Trophoblast cell (in vitro differentiated cells and primary cell): ENCODE results near the gene MYO1A.
"Not testable (repeated sequence)": the region's sequence is repeated elsewhere in the genome, so short reads cannot be mapped to it uniquely, and the experiment has no call there.

Source experiments
- DNase-seq, 2 donors: peaks; one replicate each; pipeline ENCODE4 v3.0.0-alpha.2; 2016
- H2AFZ ChIP-seq: 2 replicates; pipeline ENCODE4 v1.6.1; 2013; ENCODE audit warnings: low read length, moderate library complexity, mild to moderate bottlenecking; ENCODE audit not compliant: insufficient read depth, poor library complexity
- H2AK5ac ChIP-seq: 2 replicates; pipeline ENCODE4 v1.6.1; 2013; ENCODE audit warnings: mild to moderate bottlenecking, low read length
- H2BK120ac ChIP-seq: 2 replicates; pipeline ENCODE4 v1.6.1; 2013; ENCODE audit warnings: low read length, mild to moderate bottlenecking, moderate library complexity; ENCODE audit not compliant: insufficient read depth, poor library complexity
- H2BK12ac ChIP-seq: 2 replicates; pipeline ENCODE4 v1.6.1; 2013; ENCODE audit warnings: mild to moderate bottlenecking, low read length, moderate library complexity
- H2BK5ac ChIP-seq: 2 replicates; pipeline ENCODE4 v1.6.1; 2013; ENCODE audit warnings: low read length, low read depth, moderate library complexity, mild to moderate bottlenecking; ENCODE audit not compliant: poor library complexity
- H3K14ac ChIP-seq: 2 replicates; pipeline ENCODE4 v1.6.1; 2013; ENCODE audit warnings: mild to moderate bottlenecking, low read length
- H3K18ac ChIP-seq: 2 replicates; pipeline ENCODE4 v1.6.1; 2013; ENCODE audit warnings: mild to moderate bottlenecking, low read length
- H3K23ac ChIP-seq: 2 replicates; pipeline ENCODE4 v1.6.1; 2013; ENCODE audit warnings: low read length
- H3K27ac ChIP-seq: 2 replicates; pipeline ENCODE4 v1.5.1; 2013; ENCODE audit warnings: low read depth, mild to moderate bottlenecking, inconsistent platforms, low read length, moderate library complexity
- H3K27me3 ChIP-seq: 2 replicates; pipeline ENCODE4 v1.6.1; 2013; ENCODE audit warnings: inconsistent platforms, mild to moderate bottlenecking, low read length, moderate library complexity; ENCODE audit not compliant: insufficient read depth
- H3K36me3 ChIP-seq, 2 experiments: 1 replicate in 1 of 2; 2 replicates in 1 of 2; pipeline ENCODE4 v1.6.1; 2013; ENCODE audit warnings: low read length in 2 of 2, mild to moderate bottlenecking in 2 of 2, moderate library complexity in 1 of 2; ENCODE audit not compliant: insufficient read depth in 2 of 2, control insufficient read depth in 1 of 2
- H3K4ac ChIP-seq: 2 replicates; pipeline ENCODE4 v1.6.1; 2013; ENCODE audit warnings: low read depth, mild to moderate bottlenecking, low read length, moderate library complexity
- H3K4me1 ChIP-seq, 2 experiments: 1 replicate in 1 of 2; 2 replicates in 1 of 2; pipeline ENCODE4 v1.6.1; 2013; ENCODE audit warnings: low read length in 2 of 2, mild to moderate bottlenecking in 2 of 2, moderate library complexity in 1 of 2; ENCODE audit not compliant: insufficient read depth in 2 of 2, control insufficient read depth in 1 of 2
- H3K4me2 ChIP-seq: 2 replicates; pipeline ENCODE4 v1.6.1; 2013; ENCODE audit warnings: inconsistent platforms, mild to moderate bottlenecking, low read length, moderate library complexity
- H3K4me3 ChIP-seq: 2 replicates; pipeline ENCODE4 v1.5.1; 2013; ENCODE audit warnings: mild to moderate bottlenecking, low read depth, low read length, inconsistent platforms
- H3K79me1 ChIP-seq: one replicate; pipeline ENCODE4 v1.6.1; 2013; ENCODE audit warnings: low read length
- H3K79me2 ChIP-seq: 2 replicates; pipeline ENCODE4 v1.6.1; 2013; ENCODE audit warnings: low read length, mild to moderate bottlenecking; ENCODE audit not compliant: control insufficient read depth, insufficient read depth, poor library complexity
- H3K9ac ChIP-seq: 2 replicates; pipeline ENCODE4 v1.6.1; 2013; ENCODE audit warnings: mild to moderate bottlenecking, low read length
- H3K9me3 ChIP-seq: 2 replicates; pipeline ENCODE4 v1.6.1; 2013; ENCODE audit warnings: low read depth, mild to moderate bottlenecking, control low read depth, inconsistent platforms, low read length; ENCODE audit not compliant: insufficient read depth
- H4K12ac ChIP-seq: 2 replicates; pipeline ENCODE4 v1.6.1; 2013; ENCODE audit warnings: low read depth, mild to moderate bottlenecking, low read length, moderate library complexity
- H4K8ac ChIP-seq: 2 replicates; pipeline ENCODE4 v1.6.1; 2013; ENCODE audit warnings: low read depth, mild to moderate bottlenecking, low read length, moderate library complexity
- H4K91ac ChIP-seq: one replicate; pipeline ENCODE4 v1.6.1; 2013; ENCODE audit warnings: low read depth, mild to moderate bottlenecking, low read length, moderate library complexity
- WGBS: extraction: QIAGEN DNeasy Blood & Tissue Kit; methylation state at CpG from one replicate; pipeline ENCODE4 v1.1.7; 2013; ENCODE audit warnings: missing lambda C conversion rate; ENCODE audit not compliant: insufficient read length, insufficient coverage; ENCODE audit errors: extremely low coverage; 5-methylcytosine and 5-hydroxymethylcytosine counted together

Gene MYO1A

DNA sequence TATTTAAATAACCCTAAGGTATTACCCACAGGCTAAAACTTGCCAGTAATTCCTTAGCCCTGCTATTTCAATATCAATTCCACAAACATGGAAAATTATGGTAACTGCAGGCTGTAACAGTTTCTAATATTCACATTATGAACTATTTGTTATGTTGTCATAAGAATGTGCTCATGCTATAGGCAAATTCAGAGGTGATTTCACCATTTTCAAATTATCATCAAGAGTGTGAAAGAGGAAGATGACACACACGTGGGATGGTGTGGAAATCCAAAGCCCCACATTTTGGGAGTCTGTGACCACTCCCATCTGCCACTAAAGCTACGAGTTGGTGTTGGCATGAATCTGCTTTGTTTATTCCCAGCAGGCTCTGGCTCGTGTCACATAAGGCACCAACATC, 5.9 kb upstream of the MYO1A start:
- no peak overlapping the region for H2BK5ac ChIP-seq
- no peak overlapping the region for H2BK12ac ChIP-seq

DNA sequence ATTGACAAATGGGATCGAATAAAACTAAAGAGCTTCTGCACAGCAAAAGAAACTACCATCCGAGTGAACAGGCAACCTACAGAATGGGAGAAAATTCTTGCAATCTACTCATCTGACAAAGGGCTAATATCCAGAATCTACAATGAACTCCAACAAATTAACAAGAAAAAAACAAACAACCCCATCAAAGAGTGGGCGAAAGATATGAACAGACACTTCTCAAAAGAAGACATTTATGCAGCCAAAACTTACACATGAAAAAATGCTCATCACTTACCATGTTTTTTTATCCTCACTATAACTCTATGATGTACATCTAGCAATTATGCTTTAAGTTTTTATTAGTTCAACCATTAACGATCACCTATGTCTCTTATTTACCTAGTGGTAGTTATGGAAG, 4.0 kb upstream of the MYO1A start:
- H3K14ac ChIP-seq, H3K9me3 ChIP-seq, H3K4me2 ChIP-seq, DNase-seq, H3K27ac ChIP-seq, H2BK5ac ChIP-seq, H3K79me2 ChIP-seq, H4K91ac ChIP-seq, H4K12ac ChIP-seq, H3K4me3 ChIP-seq, H3K18ac ChIP-seq, H3K4me1 ChIP-seq, H2AFZ ChIP-seq, H3K4ac ChIP-seq, H3K27me3 ChIP-seq, H2BK12ac ChIP-seq, H2BK120ac ChIP-seq, H2AK5ac ChIP-seq, H3K79me1 ChIP-seq, H4K8ac ChIP-seq, H3K9ac ChIP-seq, H3K23ac ChIP-seq: not testable (repeated sequence)
- peaks cover 10 to 11% of the 10 kb centered on the region in 2 experiments for H3K36me3 ChIP-seq
- no CpG with 5 or more reads among the region's 4 CpGs for WGBS

More for the DNA sequence above, 5.9 kb upstream of the MYO1A start:
- H3K79me1 ChIP-seq, result no peaks in the 10 kb centered on the region
- no peak overlapping the region for H2AFZ ChIP-seq
- no peak overlapping the region for H4K91ac ChIP-seq
- H3K79me2 ChIP-seq, result no peaks in the 10 kb centered on the region
- no peak overlapping the region for H3K4me2 ChIP-seq
- no peaks in the 10 kb centered on the region for H3K4me1 ChIP-seq
- H2BK120ac ChIP-seq, result no peak overlapping the region
- WGBS, result no CpG with 5 or more reads among the region's 3 CpGs
- H2AK5ac ChIP-seq, result no peak overlapping the region
- H3K27me3 ChIP-seq, result no peaks in the 10 kb centered on the region
- H4K8ac ChIP-seq, result no peak overlapping the region
- H3K23ac ChIP-seq, result no peak overlapping the region
- no peak overlapping the region for H3K27ac ChIP-seq
- H3K4ac ChIP-seq, result no peak overlapping the region
- peaks cover 10 to 19% of the 10 kb centered on the region in 2 experiments for H3K36me3 ChIP-seq
- H3K14ac ChIP-seq, result no peak overlapping the region
- no peaks in the 10 kb centered on the region for H3K9me3 ChIP-seq
- H3K18ac ChIP-seq, result no peak overlapping the region
- no peak overlapping the region for H4K12ac ChIP-seq
- H3K4me3 ChIP-seq, result no peak overlapping the region
- no peak overlapping the region for H3K9ac ChIP-seq
- peak in 1 of 2 donors; percentile 52 for DNase-seq

DNA sequence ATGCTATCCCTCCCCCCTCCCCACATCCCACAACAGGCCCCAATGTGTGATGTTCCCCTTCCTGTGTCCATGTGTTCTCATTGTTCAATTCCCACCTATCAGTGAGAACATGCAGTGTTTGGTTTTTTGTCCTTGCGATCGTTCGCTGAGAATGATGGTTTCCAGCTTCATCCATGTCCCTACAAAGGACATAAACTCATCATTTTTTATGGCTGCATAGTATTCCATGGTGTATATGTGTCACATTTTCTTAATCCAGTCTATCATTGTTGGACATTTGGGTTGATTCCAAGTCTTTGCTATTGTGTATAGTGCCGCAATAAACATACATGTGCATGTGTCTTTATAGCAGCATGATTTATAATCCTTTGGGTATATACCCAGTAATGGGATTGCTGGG, 3.2 kb upstream of the MYO1A start:
- not testable (repeated sequence) for H3K27ac ChIP-seq, DNase-seq, H2BK12ac ChIP-seq, H3K79me1 ChIP-seq, H3K4me3 ChIP-seq, H3K27me3 ChIP-seq, H4K91ac ChIP-seq, H2BK120ac ChIP-seq, H3K79me2 ChIP-seq, H3K14ac ChIP-seq, H3K18ac ChIP-seq, H3K9ac ChIP-seq, H3K4ac ChIP-seq, H3K4me1 ChIP-seq, H3K9me3 ChIP-seq, H3K36me3 ChIP-seq, H3K23ac ChIP-seq, H4K8ac ChIP-seq, H2BK5ac ChIP-seq, H2AFZ ChIP-seq, H4K12ac ChIP-seq, H2AK5ac ChIP-seq, H3K4me2 ChIP-seq
- no CpG with 5 or more reads among the region's 4 CpGs for WGBS

DNA sequence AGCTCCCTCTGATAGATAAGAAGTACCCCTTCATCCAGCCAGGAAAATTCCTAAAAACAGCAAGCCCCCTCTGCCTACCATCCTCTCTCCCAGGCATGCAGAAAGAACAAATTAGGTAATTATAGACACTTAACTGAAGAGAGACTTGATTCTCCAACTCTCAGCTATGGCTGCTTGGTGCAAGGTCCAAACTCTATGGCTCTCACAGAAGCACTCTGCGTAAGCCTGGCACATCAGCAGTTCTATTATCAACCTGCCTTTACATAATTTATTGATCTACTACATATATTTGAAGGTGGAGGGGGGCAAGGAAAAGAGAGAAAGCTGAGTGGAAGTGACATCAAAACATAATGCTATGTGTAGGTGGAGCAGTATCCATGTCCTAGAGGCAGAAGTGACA, 1.1 kb upstream of the MYO1A start:
- no peak overlapping the region for H2BK12ac ChIP-seq
- no peak overlapping the region for H2BK120ac ChIP-seq
- H3K27ac ChIP-seq, result no peak overlapping the region
- no peak overlapping the region for H3K4me2 ChIP-seq
- peaks cover 2 to 7% of the 10 kb centered on the region in 2 experiments for H3K36me3 ChIP-seq
- H2AK5ac ChIP-seq, result no peak overlapping the region
- H3K27me3 ChIP-seq, result no peaks in the 10 kb centered on the region
- H3K23ac ChIP-seq, result no peak overlapping the region
- WGBS, result no CpG with 5 or more reads among the region's 1 CpG
- no peak overlapping the region for H4K12ac ChIP-seq
- no peak overlapping the region for H3K18ac ChIP-seq
- no peaks in the 10 kb centered on the region for H3K79me2 ChIP-seq
- no peaks in the 10 kb centered on the region for H3K79me1 ChIP-seq
- H4K8ac ChIP-seq, result no peak overlapping the region
- no peak overlapping the region for H3K9ac ChIP-seq
- no peak for DNase-seq
- no peak overlapping the region for H3K14ac ChIP-seq
- H3K4me1 ChIP-seq, result no peaks in the 10 kb centered on the region
- H2AFZ ChIP-seq, result no peak overlapping the region
- no peak overlapping the region for H3K4ac ChIP-seq
- H3K9me3 ChIP-seq, result peaks cover 1% of the 10 kb centered on the region
- H3K4me3 ChIP-seq, result no peak overlapping the region
- no peak overlapping the region for H2BK5ac ChIP-seq
- H4K91ac ChIP-seq, result no peak overlapping the region
